ENCODE data around the gene ZDHHC1. TPM values are rescaled to one million over a fixed set of nuclear protein-coding genes. Genes with fewer than 3 reads are reported as not detected.
A peak's percentile ranks its signal among the peaks of the same experiment; 100 is the strongest.

ZDHHC1 gene
- total and polyA plus RNA-seq, 4 donors, result 0.33 to 1.6 (median 1.1) TPM

GRCh38 chr16:67430504-67430976, 14.3 kb upstream of the ZDHHC1 start:
- H3K4me3 ChIP-seq (ENCODE audit: low read depth in 1 of 3, low read length in 3 of 3), result peak overlapping the region in 2 of 3 donors; percentile 39 to 53
- under 1% methylated on average over 53 of the region's 53 CpGs for WGBS
- TF ChIP-seq FOXA2 (IDR thresholded peaks at IDR 0.05) (no peak), HNF4G (IDR thresholded peaks at IDR 0.05) (no peak), JUND (IDR thresholded peaks at IDR 0.05) (no peak), CTCF (IDR thresholded peaks at IDR 0.05; ENCODE audit: low read depth, low read length, missing input control) (peak; percentile 13), MAX (IDR thresholded peaks at IDR 0.05) (no peak), RAD21 (IDR thresholded peaks at IDR 0.05) (no peak), NR2F2 (IDR thresholded peaks at IDR 0.05) (no peak), HNF4A (conservative IDR thresholded peaks at IDR 0.05) (peak; percentile 32 to 42), SP1 (IDR thresholded peaks at IDR 0.05) (no peak), FOXA1 (IDR thresholded peaks at IDR 0.05) (no peak)
- H3K4me1 ChIP-seq (ENCODE audit: control insufficient read depth in 4 of 4, insufficient read depth in 4 of 4, low read length in 3 of 4), result peaks cover 13 to 42% (median 38%) of the 10 kb centered on the region in 4 donors
- H3K9ac ChIP-seq (ENCODE audit: low read depth in 1 of 2, low read length in 2 of 2), result no peak overlapping the region
- H3K9me3 ChIP-seq (ENCODE audit: control insufficient read depth in 4 of 4, low read length in 3 of 4), result no peaks in the 10 kb centered on the region
- H3K27ac ChIP-seq (ENCODE audit: low read depth in 1 of 2, low read length in 2 of 2), result peak overlapping the region; percentile 64 to 80
- H3K27me3 ChIP-seq (ENCODE audit: control insufficient read depth in 4 of 4, insufficient read depth in 4 of 4, low read length in 3 of 4), result no peaks in the 10 kb centered on the region
- no peaks in the 10 kb centered on the region for H3K36me3 ChIP-seq (ENCODE audit: control insufficient read depth in 4 of 4, insufficient read depth in 3 of 4, low read depth in 1 of 4, low read length in 3 of 4)
- no peak for DNase-seq (ENCODE audit: low spot score)

- no peaks in the 10 kb centered on the region for H3K9me3 ChIP-seq (ENCODE audit: control insufficient read depth in 4 of 4, low read length in 3 of 4)
- WGBS, result 31% methylated on average over 13 of the region's 13 CpGs
- H3K9ac ChIP-seq (ENCODE audit: low read depth in 1 of 2, low read length in 2 of 2), result no peak overlapping the region
- peak overlapping the region; percentile 64 to 80 for H3K27ac ChIP-seq (ENCODE audit: low read depth in 1 of 2, low read length in 2 of 2)
- H3K36me3 ChIP-seq (ENCODE audit: control insufficient read depth in 4 of 4, insufficient read depth in 3 of 4, low read depth in 1 of 4, low read length in 3 of 4), result no peaks in the 10 kb centered on the region
- TF ChIP-seq GABPA (IDR thresholded peaks at IDR 0.05 in 1 of 2, conservative IDR thresholded peaks at IDR 0.05 in 1 of 2) (no peak), NR2F2 (IDR thresholded peaks at IDR 0.05) (no peak), HNF4A (conservative IDR thresholded peaks at IDR 0.05) (no peak), YY1 (IDR thresholded peaks at IDR 0.05) (no peak), RAD21 (IDR thresholded peaks at IDR 0.05) (no peak), RXRA (IDR thresholded peaks at IDR 0.05) (no peak), CTCF (IDR thresholded peaks at IDR 0.05; ENCODE audit: low read depth, low read length, missing input control) (no peak), REST (IDR thresholded peaks at IDR 0.05) (no peak), FOXA1 (IDR thresholded peaks at IDR 0.05) (no peak), ZBTB33 (IDR thresholded peaks at IDR 0.05) (no peak), FOXA2 (IDR thresholded peaks at IDR 0.05) (no peak), JUND (IDR thresholded peaks at IDR 0.05) (no peak)
- peak overlapping the region in 2 of 3 donors; percentile 39 to 53 for H3K4me3 ChIP-seq (ENCODE audit: low read depth in 1 of 3, low read length in 3 of 3)
- H3K4me1 ChIP-seq (ENCODE audit: control insufficient read depth in 4 of 4, insufficient read depth in 4 of 4, low read length in 3 of 4), result peaks cover 13 to 42% (median 38%) of the 10 kb centered on the region in 4 donors
- no peak for DNase-seq (ENCODE audit: low spot score)
- peaks cover 0 to 4% (median 0%) of the 10 kb centered on the region in 4 donors for H3K27me3 ChIP-seq (ENCODE audit: control insufficient read depth in 4 of 4, insufficient read depth in 4 of 4, low read length in 3 of 4)
Measured at GRCh38 chr16:67429799-67430503, 13.7 kb upstream of the ZDHHC1 start.
